HEK293 (cell line): ENCODE data around the gene RBBP5.

ENCODE experiments used
- CTCF ChIA-PET: fragments of 350-600 bp; formaldehyde crosslinking; extraction: SDS; loops from one replicate; lab custom pipeline; 2021; ENCODE audit warnings: antibody characterized with exemption; lab: Yijun Ruan, JAX
- POLR2A ChIA-PET: fragments of 300-600 bp; formaldehyde crosslinking; extraction: SDS; loops from one replicate; lab custom pipeline; 2020; ENCODE audit warnings: antibody characterized with exemption, inconsistent platforms; lab: Yijun Ruan, JAX
- H3K27ac ChIP-seq: fragments of 200-500 bp; sonication (Bioruptor generic); 2 replicates; pipeline ENCODE4 v1.5.1; 2014; ENCODE audit warnings: low read depth, low read length, control low read depth, inconsistent platforms; ENCODE audit errors: extremely low read depth
- H3K36me3 ChIP-seq, 2 experiments: fragments of 200-500 bp in 1 of 2; sonication (Bioruptor generic) in 1 of 2; 1 replicate in 1 of 2; 2 replicates in 1 of 2; pipeline ENCODE4 v1.5.1; 2014 to 2017; ENCODE audit warnings: inconsistent platforms in 2 of 2, low read length in 2 of 2; ENCODE audit not compliant: control insufficient read depth in 2 of 2, insufficient read depth in 1 of 2
- H3K4me1 ChIP-seq: fragments of 200-500 bp; sonication (Bioruptor generic); 2 replicates; pipeline ENCODE4 v1.5.1; 2014; ENCODE audit warnings: mild to moderate bottlenecking, low read length, inconsistent platforms; ENCODE audit not compliant: control insufficient read depth, insufficient read depth
- H3K4me3 ChIP-seq: 2 replicates; pipeline ENCODE4 v1.5.1; 2011; ENCODE audit warnings: low read depth, mild to moderate bottlenecking, control low read depth, low read length, moderate library complexity
- H3K9me3 ChIP-seq: fragments of 200-500 bp; sonication (Bioruptor generic); 2 replicates; pipeline ENCODE4 v1.5.1; 2014; ENCODE audit warnings: low read depth, low read length, inconsistent platforms; ENCODE audit not compliant: control insufficient read depth, insufficient read depth
- PRDM1 ChIP-seq: fragments of 450-650 bp; formaldehyde crosslinking; IDR thresholded peaks from 2 replicates; pipeline ENCODE4; 2016; ENCODE audit warnings: missing biosample characterization, missing genetic modification characterization
- ZNF529 ChIP-seq: fragments of 450-650 bp; formaldehyde crosslinking; IDR thresholded peaks from 2 replicates; pipeline ENCODE4 v1.5.1; 2017; ENCODE audit warnings: missing genetic modification characterization, missing biosample characterization; ENCODE audit not compliant: insufficient replicate concordance
- ZNF549 ChIP-seq: fragments of 450-650 bp; IDR thresholded peaks from 2 replicates; pipeline ENCODE4 v1.5.1; 2018; ENCODE audit warnings: missing biosample characterization, missing genetic modification characterization, mild to moderate bottlenecking, inconsistent platforms, moderate library complexity
- ZNF629 ChIP-seq: fragments of 450-650 bp; formaldehyde crosslinking; IDR thresholded peaks from 2 replicates; pipeline ENCODE4 v1.5.1; 2017; ENCODE audit warnings: missing biosample characterization, missing genetic modification characterization
- ZNF677 ChIP-seq: fragments of 450-650 bp; IDR thresholded peaks from 2 replicates; pipeline ENCODE4 v1.5.0; 2018; ENCODE audit warnings: missing biosample characterization, mild to moderate bottlenecking, missing genetic modification characterization, moderate library complexity
- ZNF747 ChIP-seq: fragments of 450-650 bp; formaldehyde crosslinking; IDR thresholded peaks from 2 replicates; pipeline ENCODE4 v1.5.1; 2016; ENCODE audit warnings: missing biosample characterization, missing genetic modification characterization
- ZSCAN16 ChIP-seq: fragments of 450-650 bp; formaldehyde crosslinking; IDR thresholded peaks from 2 replicates; pipeline ENCODE4 v1.5.1; 2016; ENCODE audit warnings: missing biosample characterization, missing genetic modification characterization
- TF ChIP-seq, protein P1 (sequence below): sonication (generic); formaldehyde crosslinking; IDR thresholded peaks from 2 replicates; pipeline ENCODE4 v1.8.1; 2022; ENCODE audit warnings: mild to moderate bottlenecking, moderate library complexity, missing genetic modification reagents
- TF ChIP-seq, protein P2 (sequence below): fragments of 450-650 bp; formaldehyde crosslinking; IDR thresholded peaks from 2 replicates; pipeline ENCODE4 v1.5.1; 2016; ENCODE audit warnings: missing biosample characterization, missing genetic modification characterization, borderline replicate concordance
- TF ChIP-seq, protein P3 (sequence below): fragments of 450-650 bp; formaldehyde crosslinking; IDR thresholded peaks from 2 replicates; pipeline ENCODE4 v1.5.1; 2017; ENCODE audit warnings: missing biosample characterization, missing genetic modification characterization
- TF ChIP-seq, protein P4 (sequence below): fragments of 450-650 bp; formaldehyde crosslinking; IDR thresholded peaks from 2 replicates; pipeline ENCODE4 v1.5.1; 2016; ENCODE audit warnings: missing biosample characterization, missing genetic modification characterization

Gene RBBP5

DNA sequence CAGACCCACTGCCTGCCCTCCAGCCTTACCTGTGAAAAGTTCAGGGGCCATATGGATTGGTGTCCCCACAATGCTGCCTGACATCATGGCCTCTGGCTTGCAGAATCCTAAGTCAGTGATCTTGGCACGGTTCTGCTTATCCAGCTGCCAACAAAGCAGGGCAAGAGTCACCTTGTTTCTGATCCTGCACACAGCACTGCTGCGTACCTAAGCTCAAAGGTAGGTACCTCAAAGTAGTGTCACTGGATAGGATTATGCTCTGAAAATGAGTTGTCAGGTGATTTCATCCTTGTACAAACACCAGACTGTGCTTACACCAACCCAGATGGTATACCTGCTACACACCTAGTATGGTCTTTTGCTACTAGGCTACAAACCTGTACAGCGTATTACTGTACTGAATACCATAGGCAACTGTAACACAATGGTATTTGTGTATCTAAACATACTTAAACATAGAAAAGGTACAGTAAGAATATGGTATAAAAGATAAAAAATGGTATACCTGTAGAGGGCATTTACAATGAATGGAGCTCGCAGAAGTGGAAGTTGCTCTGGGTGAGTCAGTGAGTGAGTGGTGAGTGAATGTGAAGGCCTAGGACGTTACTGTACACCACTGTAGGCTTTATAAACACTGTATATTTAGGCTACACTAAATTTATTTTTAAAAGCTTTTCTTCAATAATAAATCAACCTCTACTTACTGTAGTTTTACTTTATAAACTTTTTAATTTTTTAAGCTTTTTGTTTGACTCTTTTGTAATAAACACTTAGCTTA, 29.1 kb upstream of the RBBP5 start (continued):
- TF ChIP-seq, protein P1, sequence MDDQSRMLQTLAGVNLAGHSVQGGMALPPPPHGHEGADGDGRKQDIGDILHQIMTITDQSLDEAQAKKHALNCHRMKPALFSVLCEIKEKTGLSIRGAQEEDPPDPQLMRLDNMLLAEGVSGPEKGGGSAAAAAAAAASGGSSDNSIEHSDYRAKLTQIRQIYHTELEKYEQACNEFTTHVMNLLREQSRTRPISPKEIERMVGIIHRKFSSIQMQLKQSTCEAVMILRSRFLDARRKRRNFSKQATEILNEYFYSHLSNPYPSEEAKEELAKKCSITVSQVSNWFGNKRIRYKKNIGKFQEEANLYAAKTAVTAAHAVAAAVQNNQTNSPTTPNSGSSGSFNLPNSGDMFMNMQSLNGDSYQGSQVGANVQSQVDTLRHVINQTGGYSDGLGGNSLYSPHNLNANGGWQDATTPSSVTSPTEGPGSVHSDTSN (CRISPR knock-in tag): no peak
- TF ChIP-seq ZNF747: no peak
- no peak for TF ChIP-seq ZNF529 (tag by site-specific recombination)
- TF ChIP-seq, protein P2, sequence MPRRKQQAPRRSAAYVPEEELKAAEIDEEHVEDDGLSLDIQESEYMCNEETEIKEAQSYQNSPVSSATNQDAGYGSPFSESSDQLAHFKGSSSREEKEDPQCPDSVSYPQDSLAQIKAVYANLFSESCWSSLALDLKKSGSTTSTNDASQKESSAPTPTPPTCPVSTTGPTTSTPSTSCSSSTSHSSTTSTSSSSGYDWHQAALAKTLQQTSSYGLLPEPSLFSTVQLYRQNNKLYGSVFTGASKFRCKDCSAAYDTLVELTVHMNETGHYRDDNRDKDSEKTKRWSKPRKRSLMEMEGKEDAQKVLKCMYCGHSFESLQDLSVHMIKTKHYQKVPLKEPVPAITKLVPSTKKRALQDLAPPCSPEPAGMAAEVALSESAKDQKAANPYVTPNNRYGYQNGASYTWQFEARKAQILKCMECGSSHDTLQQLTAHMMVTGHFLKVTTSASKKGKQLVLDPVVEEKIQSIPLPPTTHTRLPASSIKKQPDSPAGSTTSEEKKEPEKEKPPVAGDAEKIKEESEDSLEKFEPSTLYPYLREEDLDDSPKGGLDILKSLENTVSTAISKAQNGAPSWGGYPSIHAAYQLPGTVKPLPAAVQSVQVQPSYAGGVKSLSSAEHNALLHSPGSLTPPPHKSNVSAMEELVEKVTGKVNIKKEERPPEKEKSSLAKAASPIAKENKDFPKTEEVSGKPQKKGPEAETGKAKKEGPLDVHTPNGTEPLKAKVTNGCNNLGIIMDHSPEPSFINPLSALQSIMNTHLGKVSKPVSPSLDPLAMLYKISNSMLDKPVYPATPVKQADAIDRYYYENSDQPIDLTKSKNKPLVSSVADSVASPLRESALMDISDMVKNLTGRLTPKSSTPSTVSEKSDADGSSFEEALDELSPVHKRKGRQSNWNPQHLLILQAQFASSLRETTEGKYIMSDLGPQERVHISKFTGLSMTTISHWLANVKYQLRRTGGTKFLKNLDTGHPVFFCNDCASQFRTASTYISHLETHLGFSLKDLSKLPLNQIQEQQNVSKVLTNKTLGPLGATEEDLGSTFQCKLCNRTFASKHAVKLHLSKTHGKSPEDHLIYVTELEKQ (tag by site-specific recombination): no peak
- no peak for TF ChIP-seq ZSCAN16 (tag by site-specific recombination)
- no peak for TF ChIP-seq ZNF629 (tag by site-specific recombination)
- TF ChIP-seq, protein P3, sequence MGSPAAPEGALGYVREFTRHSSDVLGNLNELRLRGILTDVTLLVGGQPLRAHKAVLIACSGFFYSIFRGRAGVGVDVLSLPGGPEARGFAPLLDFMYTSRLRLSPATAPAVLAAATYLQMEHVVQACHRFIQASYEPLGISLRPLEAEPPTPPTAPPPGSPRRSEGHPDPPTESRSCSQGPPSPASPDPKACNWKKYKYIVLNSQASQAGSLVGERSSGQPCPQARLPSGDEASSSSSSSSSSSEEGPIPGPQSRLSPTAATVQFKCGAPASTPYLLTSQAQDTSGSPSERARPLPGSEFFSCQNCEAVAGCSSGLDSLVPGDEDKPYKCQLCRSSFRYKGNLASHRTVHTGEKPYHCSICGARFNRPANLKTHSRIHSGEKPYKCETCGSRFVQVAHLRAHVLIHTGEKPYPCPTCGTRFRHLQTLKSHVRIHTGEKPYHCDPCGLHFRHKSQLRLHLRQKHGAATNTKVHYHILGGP: no peak

DNA sequence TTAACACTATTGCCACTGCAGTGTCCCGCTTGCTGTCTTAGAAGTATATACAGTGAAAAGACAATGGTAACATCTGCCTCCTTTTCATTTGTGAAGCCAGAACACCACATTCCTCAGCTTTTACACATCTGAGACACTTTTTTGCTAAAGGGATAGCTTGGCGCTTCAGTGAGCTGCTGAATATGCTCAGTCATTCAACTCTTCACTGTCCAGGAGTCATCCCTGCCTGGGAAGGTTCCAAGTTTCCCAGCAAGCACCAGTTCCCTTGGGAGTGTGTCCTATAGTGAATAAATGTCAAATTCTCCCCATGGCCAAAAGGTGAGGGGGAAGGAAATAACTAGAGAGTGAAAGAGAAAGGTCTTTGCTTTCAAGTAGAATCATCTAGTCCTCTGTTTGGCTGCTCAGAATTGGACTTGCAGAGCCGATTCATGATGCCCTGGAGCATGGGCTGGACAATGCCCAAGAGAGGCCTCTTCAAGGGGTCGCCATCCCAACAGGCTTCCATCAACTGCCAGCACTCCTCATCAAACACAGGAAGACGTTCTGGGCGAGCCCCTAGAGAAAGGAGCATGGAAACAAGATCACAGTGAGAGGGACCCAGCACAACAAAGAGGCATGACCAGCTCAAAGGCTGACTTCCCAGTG, 25.5 kb upstream of the RBBP5 start:
- ChIA-PET CTCF (interaction anchor here (0.5 to 1.6 kb wide), 2 partner anchors 8 to 158 kb away, joined by 3 to 6 read pairs; no protein-coding TSS in a partner anchor), POLR2A (no interaction called here)
- no peak for TF ChIP-seq ZNF549 (tag by site-specific recombination)
- H3K4me3 ChIP-seq: no peak overlapping the region
- no peaks in the 10 kb centered on the region for H3K4me1 ChIP-seq
- peaks cover 0 to 34% of the 10 kb centered on the region in 2 experiments; a peak in 1 of 3 replicates for H3K36me3 ChIP-seq
- H3K27ac ChIP-seq: no peak overlapping the region
- no peaks in the 10 kb centered on the region for H3K9me3 ChIP-seq

DNA sequence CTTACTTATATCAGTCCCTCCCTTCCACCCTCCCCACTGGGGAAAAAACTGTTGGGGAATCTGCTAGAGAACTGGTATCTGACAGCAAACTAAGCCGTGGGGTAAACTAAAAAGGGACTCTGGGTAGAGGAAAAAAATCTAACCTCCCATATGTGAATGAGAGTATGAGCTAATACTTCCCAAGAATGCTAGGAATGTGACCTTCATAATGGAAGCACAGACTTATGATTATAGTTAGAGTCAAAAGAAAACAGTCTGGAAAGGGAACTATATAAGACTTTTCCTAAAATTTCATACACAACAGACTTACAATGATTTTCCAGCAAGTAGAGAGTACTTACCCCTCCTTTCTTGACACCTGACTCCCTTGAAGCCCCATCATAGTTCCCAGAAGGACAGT, 23.0 kb upstream of the RBBP5 start:
- POLR2A ChIA-PET: interaction anchor here (1.3 kb wide), 1 partner anchor 23 kb away, joined by 4 read pairs; the partner anchor contains the start of gene RBBP5
- no peaks in the 10 kb centered on the region for H3K9me3 ChIP-seq
- no peak overlapping the region for H3K27ac ChIP-seq
- CTCF ChIA-PET: interaction anchor here (0.7 to 2.6 kb wide), 11 partner anchors 8 to 338 kb away, joined by 3 to 7 read pairs (median 3); no protein-coding TSS in a partner anchor
- H3K36me3 ChIP-seq: peaks cover 0 to 21% of the 10 kb centered on the region in 2 experiments; a peak in 1 of 3 replicates
- TF ChIP-seq ZNF677 (peak; percentile 88), PRDM1 (peak; percentile 49; the same call in 1 of the 2 replicates)
- TF ChIP-seq, protein P4, sequence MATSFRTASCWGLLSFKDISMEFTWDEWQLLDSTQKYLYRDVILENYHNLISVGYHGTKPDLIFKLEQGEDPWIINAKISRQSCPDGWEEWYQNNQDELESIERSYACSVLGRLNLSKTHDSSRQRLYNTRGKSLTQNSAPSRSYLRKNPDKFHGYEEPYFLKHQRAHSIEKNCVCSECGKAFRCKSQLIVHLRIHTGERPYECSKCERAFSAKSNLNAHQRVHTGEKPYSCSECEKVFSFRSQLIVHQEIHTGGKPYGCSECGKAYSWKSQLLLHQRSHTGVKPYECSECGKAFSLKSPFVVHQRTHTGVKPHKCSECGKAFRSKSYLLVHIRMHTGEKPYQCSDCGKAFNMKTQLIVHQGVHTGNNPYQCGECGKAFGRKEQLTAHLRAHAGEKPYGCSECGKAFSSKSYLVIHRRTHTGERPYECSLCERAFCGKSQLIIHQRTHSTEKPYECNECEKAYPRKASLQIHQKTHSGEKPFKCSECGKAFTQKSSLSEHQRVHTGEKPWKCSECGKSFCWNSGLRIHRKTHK: no peak
- H3K4me3 ChIP-seq: no peak overlapping the region
- H3K4me1 ChIP-seq: no peaks in the 10 kb centered on the region
